Lower leg skin (tissue), 4 donors: Measurements from ENCODE around the gene CLEC18A. TPM values are rescaled to one million over a fixed set of nuclear protein-coding genes. Genes with fewer than 3 reads are reported as not detected.
A peak's percentile ranks its signal among the peaks of the same experiment; 100 is the strongest.
"Not testable (repeated sequence)": the region's sequence is repeated elsewhere in the genome, so short reads cannot be mapped to it uniquely, and the experiment has no call there.

ENCODE experiments used
- DNase-seq, 2 donors: peaks; one replicate each; pipeline ENCODE4 v3.0.0-alpha.2; 2019; ENCODE audit warnings: low spot score in 2 of 2
- H3K4me3 ChIP-seq: fragments of 200-600 bp; sonication (generic); 2 replicates; pipeline ENCODE4 v1.5.1; 2017; ENCODE audit warnings: mild to moderate bottlenecking, low read depth; ENCODE audit not compliant: poor library complexity, severe bottlenecking
- WGBS, 2 donors: methylation state at CpG; one replicate each; pipeline ENCODE4 v1.1.5; 2018; 5-methylcytosine and 5-hydroxymethylcytosine counted together
- intact Hi-C: fragments of 100-400 bp; cut with DNase I; formaldehyde crosslinking; loops from one replicate; pipeline ENCODE4 v1.15.0; 2023; ENCODE audit warnings: low total_unique reads
- total RNA-seq, 4 donors: library from RNA; depleted of rRNA; stranded (reverse); fragments of >200 nt; gene quantifications; one replicate each; pipeline ENCODE4 v1.1.0, GENCODE V29; 2016

Gene CLEC18A
- total RNA-seq, 4 donors from 2014 or later = 0.12 to 1.2 (median 0.39) TPM

GRCh38 chr16:69952572-69953355 lies 1.6 kb downstream of the CLEC18A start:
- peak in 1 of 2 donors; percentile 59 for DNase-seq
- intact Hi-C loops, H3K4me3 ChIP-seq: not testable (repeated sequence)
- 87 to 92% methylated on average over 2 to 12 of the region's 24 CpGs for WGBS, 2 donors

DNA sequence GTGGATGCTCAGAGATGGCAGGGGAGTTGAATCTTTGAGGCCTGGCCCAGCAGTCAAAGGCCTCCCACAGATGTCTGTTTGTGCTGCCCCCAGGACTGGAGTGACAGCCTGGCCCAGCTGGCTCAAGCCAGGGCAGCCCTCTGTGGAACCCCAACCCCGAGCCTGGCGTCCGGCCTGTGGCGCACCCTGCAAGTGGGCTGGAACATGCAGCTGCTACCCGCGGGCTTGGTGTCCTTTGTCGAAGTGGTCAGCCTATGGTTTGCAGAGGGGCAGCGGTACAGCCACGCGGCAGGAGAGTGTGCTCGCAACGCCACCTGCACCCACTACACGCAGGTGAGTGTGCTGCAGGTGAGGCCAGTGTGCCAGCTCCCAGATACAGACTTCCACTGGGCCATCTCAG lies 3.1 kb downstream of the CLEC18A start:
- H3K4me3 ChIP-seq, intact Hi-C loops, DNase-seq: not testable (repeated sequence)
- 88 to 96% methylated on average over 7 to 13 of the region's 13 CpGs for WGBS, 2 donors

DNA sequence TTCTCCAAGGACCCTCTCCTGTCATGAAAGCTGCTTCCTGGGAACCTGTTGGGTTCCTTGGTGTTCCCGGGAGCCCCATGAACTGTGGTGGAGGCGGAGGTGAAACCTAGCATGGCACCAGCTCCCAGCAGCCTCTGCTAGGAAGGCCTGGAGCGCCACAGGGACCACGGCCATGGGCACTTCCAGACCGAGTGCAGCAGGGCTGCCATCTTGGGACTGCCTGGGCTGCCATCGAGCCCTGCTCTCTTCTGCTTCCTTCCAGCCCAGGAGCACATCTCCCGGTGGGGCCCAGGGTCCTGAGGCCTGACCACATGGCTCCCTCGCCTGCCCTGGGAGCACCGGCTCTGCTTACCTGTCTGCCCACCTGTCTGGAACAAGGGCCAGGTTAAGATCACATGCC lies 12.2 kb downstream of the CLEC18A start:
- DNase-seq, intact Hi-C loops, H3K4me3 ChIP-seq: not testable (repeated sequence)
- no CpG with 5 or more reads among the region's 9 CpGs for WGBS, 2 donors

GRCh38 chr16:69964960-69965660 lies 14.0 kb downstream of the CLEC18A start:
- H3K4me3 ChIP-seq, intact Hi-C loops: not testable (repeated sequence)
- DNase-seq = peak in 1 of 2 donors; percentile 87
- whole genome bisulfite sequencing, 2 donors = 86 to 88% methylated on average over 6 of the region's 68 CpGs

DNA sequence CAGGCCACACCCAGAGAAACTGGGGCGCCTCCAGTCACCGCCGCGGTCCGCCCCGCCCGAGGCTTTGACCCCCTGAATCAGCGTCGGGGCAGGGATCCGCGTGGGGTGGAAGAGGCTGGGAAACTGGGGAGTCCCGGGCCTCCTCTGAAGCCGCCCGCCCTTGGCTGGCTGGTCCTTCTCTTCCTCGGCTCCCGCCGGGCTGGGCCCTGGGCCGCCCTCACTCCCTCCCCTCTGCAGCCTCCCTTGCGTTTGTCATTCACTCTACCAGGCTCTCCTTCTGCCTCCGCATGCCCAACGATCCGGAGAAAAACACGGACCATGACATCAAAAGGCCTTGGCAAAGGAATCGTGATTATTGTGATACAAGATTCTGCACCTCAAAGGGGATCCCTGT lies 14.5 kb downstream of the CLEC18A start:
- WGBS, 2 donors = no CpG with 5 or more reads among the region's 24 CpGs
- DNase-seq, H3K4me3 ChIP-seq, intact Hi-C loops: not testable (repeated sequence)

DNA sequence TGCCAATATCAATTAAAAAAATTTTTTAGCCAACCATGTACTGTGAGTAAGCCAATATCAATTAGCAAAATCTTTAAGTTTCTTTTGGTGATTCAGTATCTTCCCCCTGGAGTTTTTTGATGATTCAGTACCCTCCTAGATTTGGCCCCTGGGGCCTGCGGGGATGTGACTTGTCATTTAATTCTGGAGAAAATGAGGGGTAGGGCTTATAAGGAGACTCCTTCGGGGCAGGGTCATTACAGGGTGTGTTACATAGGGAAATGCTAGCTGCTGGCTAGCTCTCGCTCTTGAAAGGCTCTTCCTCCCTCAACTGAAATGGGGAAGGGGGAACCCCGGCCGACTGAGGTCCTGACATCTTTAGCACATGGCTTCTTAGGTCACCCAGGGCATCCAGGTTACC lies 16.6 kb downstream of the CLEC18A start:
- intact Hi-C loops = not testable (repeated sequence)

DNA sequence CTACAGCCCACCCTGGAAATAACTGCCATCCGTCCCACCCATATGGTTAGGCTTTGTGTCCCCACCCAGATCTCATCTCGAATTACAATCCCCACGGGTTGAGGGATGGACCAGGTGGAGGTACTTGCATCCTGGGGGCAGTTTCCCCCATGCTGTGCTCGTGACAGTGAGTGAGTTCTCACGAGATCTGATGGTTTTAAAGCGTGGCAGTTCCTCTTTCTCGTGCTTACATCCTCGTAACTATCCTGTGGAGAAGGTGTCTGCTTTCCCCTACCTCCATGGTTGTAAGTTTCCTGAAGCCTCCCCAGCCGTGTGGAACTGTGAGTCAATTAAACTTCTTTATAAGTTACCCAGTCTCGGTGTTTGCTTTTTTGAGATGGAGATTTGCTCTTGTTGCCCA lies 17.0 kb downstream of the CLEC18A start:
- not testable (repeated sequence) for H3K4me3 ChIP-seq
- no CpG with 5 or more reads among the region's 10 CpGs for WGBS, 2 donors

More for the DNA sequence above, 16.6 kb downstream of the CLEC18A start:
- DNase-seq, H3K4me3 ChIP-seq: not testable (repeated sequence)
- no CpG with 5 or more reads among the region's 5 CpGs for WGBS, 2 donors

GRCh38 chr16:69969657-69970056 lies 18.5 kb downstream of the CLEC18A start:
- intact Hi-C loops, DNase-seq, H3K4me3 ChIP-seq: not testable (repeated sequence)
- 57 to 89% methylated on average over 1 to 4 of the region's 4 CpGs for WGBS, 2 donors

More for the DNA sequence above, 17.0 kb downstream of the CLEC18A start:
- intact Hi-C loops, DNase-seq: not testable (repeated sequence)

- intact Hi-C loops, H3K4me3 ChIP-seq, DNase-seq: not testable (repeated sequence)
- 80 to 90% methylated on average over 1 to 4 of the region's 7 CpGs for WGBS, 2 donors
Measured at GRCh38 chr16:69972120-69972519, 21.0 kb downstream of the CLEC18A start.

GRCh38 chr16:69972935-69973334 lies 21.8 kb downstream of the CLEC18A start:
- intact Hi-C loops, H3K4me3 ChIP-seq: not testable (repeated sequence)
- peak in 1 of 2 donors; percentile 14 for DNase-seq
- 86 to 93% methylated on average over 2 to 7 of the region's 8 CpGs for WGBS, 2 donors

DNA sequence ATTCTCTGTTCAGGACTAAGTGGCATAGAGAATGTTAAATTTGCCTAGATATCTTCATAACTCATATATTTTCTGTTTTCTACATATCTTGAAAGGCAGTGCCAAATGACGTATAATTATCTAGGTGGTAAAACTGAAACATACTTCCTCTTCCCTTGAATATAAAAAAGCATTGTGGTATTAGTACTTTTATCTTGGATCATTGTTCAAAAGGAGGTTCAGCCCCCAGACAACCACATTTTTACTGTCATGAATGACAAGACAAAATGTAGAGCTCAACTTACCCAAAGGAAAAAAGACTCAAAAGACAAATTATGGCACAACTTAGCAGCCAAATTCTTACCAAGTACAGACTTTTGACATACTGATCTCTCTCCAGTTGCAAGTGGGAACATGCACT lies 34.1 kb downstream of the CLEC18A start:
- intact Hi-C loops, H3K4me3 ChIP-seq, DNase-seq: not testable (repeated sequence)
- WGBS, 2 donors = 43 to 47% methylated on average over 1 of the region's 1 CpG

DNA sequence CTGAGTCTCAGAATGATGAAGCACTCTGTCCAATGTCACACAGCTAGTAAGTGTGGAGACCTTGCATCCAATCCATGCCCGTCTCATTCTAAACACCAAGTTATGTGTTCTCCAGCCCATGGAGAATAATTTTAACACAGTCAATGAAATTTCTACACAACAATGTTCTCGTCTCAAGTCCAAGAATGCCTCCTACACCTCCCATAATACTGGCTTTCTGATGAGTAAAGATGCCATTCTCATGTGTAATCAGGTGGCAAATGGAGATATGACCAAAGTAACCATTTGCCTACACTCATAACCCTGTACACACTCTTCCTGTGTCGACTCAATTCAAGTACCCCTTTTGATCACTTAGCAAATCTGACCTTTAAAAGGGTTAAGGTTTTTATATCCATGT lies 46.8 kb downstream of the CLEC18A start:
- DNase-seq, H3K4me3 ChIP-seq, intact Hi-C loops: not testable (repeated sequence)
- WGBS, 2 donors = 78 to 81% methylated on average over 3 of the region's 3 CpGs

GRCh38 chr16:69999801-70000200 lies 48.7 kb downstream of the CLEC18A start:
- H3K4me3 ChIP-seq, intact Hi-C loops, DNase-seq: not testable (repeated sequence)
- 84 to 86% methylated on average over 9 of the region's 9 CpGs for WGBS, 2 donors

DNA sequence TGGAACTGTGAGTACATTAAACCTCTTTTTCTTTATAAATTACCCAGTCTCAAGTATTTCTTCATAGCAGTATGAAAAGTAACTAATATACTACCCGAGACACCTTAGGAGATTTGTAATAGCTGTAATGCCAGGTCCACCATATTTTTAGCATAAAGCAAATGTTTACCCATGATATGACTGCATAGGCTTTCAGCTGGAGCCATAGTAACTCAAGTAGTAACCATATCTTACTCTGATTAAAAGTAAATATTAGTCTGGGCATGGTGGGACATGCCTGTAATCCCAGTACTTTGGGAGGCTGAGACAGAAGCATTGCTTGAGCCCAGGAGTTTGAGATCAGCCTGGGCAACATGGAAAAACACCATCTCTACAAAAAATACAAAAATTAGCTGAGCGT lies 52.4 kb downstream of the CLEC18A start:
- H3K4me3 ChIP-seq, DNase-seq, intact Hi-C loops: not testable (repeated sequence)
- WGBS, 2 donors = 91 to 93% methylated on average over 2 of the region's 2 CpGs

- H3K4me3 ChIP-seq, DNase-seq, intact Hi-C loops: not testable (repeated sequence)
- 86 to 90% methylated on average over 3 of the region's 3 CpGs for WGBS, 2 donors
Measured at GRCh38 chr16:70008604-70009003, 57.5 kb downstream of the CLEC18A start.
